GM12874 (cell line): ENCODE measurements around the gene ADCY5.

ENCODE experiments used
- TF ChIP-seq, protein P1 (sequence below): IDR thresholded peaks from 2 replicates; pipeline ENCODE4 v1.5.1; 2011; ENCODE audit warnings: low read depth, mild to moderate bottlenecking, control low read depth, low read length, moderate library complexity; ENCODE audit not compliant: insufficient read depth

ADCY5 gene

GRCh38 chr3:123483146-123483545 lies 34.3 kb upstream of the ADCY5 start:
- TF ChIP-seq, protein P1, sequence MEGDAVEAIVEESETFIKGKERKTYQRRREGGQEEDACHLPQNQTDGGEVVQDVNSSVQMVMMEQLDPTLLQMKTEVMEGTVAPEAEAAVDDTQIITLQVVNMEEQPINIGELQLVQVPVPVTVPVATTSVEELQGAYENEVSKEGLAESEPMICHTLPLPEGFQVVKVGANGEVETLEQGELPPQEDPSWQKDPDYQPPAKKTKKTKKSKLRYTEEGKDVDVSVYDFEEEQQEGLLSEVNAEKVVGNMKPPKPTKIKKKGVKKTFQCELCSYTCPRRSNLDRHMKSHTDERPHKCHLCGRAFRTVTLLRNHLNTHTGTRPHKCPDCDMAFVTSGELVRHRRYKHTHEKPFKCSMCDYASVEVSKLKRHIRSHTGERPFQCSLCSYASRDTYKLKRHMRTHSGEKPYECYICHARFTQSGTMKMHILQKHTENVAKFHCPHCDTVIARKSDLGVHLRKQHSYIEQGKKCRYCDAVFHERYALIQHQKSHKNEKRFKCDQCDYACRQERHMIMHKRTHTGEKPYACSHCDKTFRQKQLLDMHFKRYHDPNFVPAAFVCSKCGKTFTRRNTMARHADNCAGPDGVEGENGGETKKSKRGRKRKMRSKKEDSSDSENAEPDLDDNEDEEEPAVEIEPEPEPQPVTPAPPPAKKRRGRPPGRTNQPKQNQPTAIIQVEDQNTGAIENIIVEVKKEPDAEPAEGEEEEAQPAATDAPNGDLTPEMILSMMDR: no peak

GRCh38 chr3:123481722-123482457 lies 33.0 kb upstream of the ADCY5 start:
- TF ChIP-seq, protein P1: no peak

DNA sequence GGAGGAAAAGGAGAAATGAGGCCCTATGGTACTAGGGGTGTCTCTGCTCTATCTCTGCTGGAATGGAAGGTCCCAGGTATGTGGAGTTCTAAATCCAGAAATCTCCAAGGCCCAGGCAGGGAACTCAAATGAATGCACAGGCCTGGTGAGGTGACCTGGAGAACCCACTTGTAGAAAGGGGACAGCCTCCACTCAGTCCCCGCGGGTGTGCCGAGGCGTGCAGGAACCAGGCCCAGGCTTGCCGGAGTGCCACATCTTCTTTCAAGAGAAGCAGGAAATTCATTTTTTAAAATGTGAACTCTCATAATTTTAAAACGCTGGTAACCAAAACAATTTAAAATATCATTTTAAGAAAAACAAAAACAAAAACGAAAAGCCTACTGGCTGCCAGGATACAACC lies 32.2 kb upstream of the ADCY5 start:
- TF ChIP-seq, protein P1: no peak

GRCh38 chr3:123480428-123480827 lies 31.5 kb upstream of the ADCY5 start:
- TF ChIP-seq, protein P1: no peak

GRCh38 chr3:123479891-123480290 lies 31.0 kb upstream of the ADCY5 start:
- TF ChIP-seq, protein P1: no peak

- TF ChIP-seq, protein P1: no peak
These were observed 29.4 kb upstream of the ADCY5 start for GRCh38 chr3:123478314-123478713.

DNA sequence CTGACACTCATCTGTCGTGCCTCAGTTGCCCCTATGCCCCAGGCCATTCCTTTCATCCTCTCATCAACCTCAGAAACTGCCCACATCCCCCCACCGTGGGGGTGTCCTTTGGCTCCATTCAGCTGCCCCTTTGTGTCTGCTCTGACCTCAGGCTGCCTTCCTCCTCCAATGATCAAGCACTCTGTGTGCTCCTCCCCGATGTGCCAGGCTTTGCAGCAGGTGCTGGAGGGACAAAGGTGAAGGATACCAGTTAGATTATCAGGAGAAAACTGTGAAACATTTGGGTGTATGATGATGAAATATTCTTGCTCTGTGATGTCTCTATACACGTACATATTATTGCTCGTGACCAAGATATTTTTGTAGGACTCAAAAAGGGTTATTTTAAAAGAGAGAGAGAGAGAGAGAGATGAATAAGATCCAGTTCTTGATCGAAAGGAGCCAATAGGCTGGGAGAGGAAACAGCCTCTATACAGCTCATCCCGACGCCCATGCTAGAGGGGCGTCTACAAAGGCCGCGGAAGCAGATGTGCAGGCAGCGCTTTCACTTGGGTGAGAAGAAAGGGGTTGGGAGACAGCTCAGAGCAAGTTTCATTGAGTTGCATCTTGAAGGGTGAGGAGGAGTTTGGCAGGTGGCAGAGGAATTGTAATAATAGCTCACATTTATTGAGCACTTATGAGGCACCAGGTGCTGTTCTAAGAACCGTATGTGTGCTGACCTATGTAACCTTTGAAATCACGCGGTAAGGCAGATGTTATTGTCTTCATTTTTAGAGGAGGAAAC lies 28.3 kb upstream of the ADCY5 start:
- TF ChIP-seq, protein P1: no peak
